ENCODE measurements around the gene ANKRD9.

Gene ANKRD9

GRCh38 chr14:102452302-102452701 lies 57.3 kb downstream of the ANKRD9 start:
- DNase-seq (ENCODE audit: low read depth) = no peak
- no peak overlapping the region for H3K4me3 ChIP-seq (ENCODE audit: low read depth, low read length)
- no peak for TF ChIP-seq CTCF (IDR thresholded peaks at IDR 0.05; ENCODE audit: low read depth, low read length, missing control alignments)

All from GM12864 (cell line).